HEK293T (cell line): ENCODE measurements around the gene CBFA2T3.

Source experiments
- FOXM1 ChIP-seq: fragments of 450-650 bp; IDR thresholded peaks from 2 replicates; pipeline ENCODE4 v1.6.1; 2017; ENCODE audit warnings: mild to moderate bottlenecking, borderline replicate concordance
- SUZ12 ChIP-seq: fragments of 450-650 bp; IDR thresholded peaks from 2 replicates; pipeline ENCODE4 v1.6.1; 2016; ENCODE audit warnings: mild to moderate bottlenecking

- TF ChIP-seq FOXM1 (no peak), SUZ12 (no peak)
Measured at GRCh38 chr16:88932929-88933328, 44.1 kb downstream of the CBFA2T3 start.
